ENCODE data around the gene NEURL1B.

Gene NEURL1B

DNA sequence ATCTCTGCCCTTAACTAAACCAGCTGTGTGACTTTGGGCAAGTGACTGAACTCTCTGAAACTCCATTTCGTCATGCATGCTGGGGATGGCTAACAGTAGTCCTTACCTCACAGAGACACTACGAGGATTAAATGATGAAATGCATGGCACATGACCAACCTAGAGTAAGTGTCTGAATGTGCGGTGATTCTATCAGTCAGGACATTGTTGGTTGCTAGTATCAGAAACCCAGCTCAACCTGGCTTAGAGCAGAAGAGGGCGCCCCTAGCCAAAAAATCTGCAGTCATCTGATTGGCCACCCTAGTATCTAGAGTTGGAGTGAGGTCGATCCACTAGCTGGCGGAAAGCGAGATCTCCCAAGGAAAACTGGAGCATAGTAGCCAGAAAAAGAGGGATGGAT lies 25.2 kb downstream of the NEURL1B start:
- Histone ChIP-seq H3K4me3 (replicated peaks; ENCODE audit: insufficient read depth, low read length) (no peak overlapping the region), H3K27ac (replicated peaks) (no peak overlapping the region), H3K27me3 (ENCODE audit: insufficient read depth, poor library complexity, severe bottlenecking) (no peaks in the 10 kb centered on the region)
- TF ChIP-seq, protein P1, sequence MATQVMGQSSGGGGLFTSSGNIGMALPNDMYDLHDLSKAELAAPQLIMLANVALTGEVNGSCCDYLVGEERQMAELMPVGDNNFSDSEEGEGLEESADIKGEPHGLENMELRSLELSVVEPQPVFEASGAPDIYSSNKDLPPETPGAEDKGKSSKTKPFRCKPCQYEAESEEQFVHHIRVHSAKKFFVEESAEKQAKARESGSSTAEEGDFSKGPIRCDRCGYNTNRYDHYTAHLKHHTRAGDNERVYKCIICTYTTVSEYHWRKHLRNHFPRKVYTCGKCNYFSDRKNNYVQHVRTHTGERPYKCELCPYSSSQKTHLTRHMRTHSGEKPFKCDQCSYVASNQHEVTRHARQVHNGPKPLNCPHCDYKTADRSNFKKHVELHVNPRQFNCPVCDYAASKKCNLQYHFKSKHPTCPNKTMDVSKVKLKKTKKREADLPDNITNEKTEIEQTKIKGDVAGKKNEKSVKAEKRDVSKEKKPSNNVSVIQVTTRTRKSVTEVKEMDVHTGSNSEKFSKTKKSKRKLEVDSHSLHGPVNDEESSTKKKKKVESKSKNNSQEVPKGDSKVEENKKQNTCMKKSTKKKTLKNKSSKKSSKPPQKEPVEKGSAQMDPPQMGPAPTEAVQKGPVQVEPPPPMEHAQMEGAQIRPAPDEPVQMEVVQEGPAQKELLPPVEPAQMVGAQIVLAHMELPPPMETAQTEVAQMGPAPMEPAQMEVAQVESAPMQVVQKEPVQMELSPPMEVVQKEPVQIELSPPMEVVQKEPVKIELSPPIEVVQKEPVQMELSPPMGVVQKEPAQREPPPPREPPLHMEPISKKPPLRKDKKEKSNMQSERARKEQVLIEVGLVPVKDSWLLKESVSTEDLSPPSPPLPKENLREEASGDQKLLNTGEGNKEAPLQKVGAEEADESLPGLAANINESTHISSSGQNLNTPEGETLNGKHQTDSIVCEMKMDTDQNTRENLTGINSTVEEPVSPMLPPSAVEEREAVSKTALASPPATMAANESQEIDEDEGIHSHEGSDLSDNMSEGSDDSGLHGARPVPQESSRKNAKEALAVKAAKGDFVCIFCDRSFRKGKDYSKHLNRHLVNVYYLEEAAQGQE (IDR thresholded peaks at IDR 0.05; ENCODE audit: insufficient replicate concordance, low read depth) = no peak
- TF ChIP-seq, protein P2, sequence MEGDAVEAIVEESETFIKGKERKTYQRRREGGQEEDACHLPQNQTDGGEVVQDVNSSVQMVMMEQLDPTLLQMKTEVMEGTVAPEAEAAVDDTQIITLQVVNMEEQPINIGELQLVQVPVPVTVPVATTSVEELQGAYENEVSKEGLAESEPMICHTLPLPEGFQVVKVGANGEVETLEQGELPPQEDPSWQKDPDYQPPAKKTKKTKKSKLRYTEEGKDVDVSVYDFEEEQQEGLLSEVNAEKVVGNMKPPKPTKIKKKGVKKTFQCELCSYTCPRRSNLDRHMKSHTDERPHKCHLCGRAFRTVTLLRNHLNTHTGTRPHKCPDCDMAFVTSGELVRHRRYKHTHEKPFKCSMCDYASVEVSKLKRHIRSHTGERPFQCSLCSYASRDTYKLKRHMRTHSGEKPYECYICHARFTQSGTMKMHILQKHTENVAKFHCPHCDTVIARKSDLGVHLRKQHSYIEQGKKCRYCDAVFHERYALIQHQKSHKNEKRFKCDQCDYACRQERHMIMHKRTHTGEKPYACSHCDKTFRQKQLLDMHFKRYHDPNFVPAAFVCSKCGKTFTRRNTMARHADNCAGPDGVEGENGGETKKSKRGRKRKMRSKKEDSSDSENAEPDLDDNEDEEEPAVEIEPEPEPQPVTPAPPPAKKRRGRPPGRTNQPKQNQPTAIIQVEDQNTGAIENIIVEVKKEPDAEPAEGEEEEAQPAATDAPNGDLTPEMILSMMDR (IDR thresholded peaks at IDR 0.05; ENCODE audit: insufficient read depth, low read length) = no peak
- TF ChIP-seq POLR2AphosphoS5 (IDR thresholded peaks at IDR 0.05; ENCODE audit: low read depth) = no peak
- TF ChIP-seq GABPA (IDR thresholded peaks at IDR 0.05; ENCODE audit: low read depth) = no peak
- TF ChIP-seq SPI1 (IDR thresholded peaks at IDR 0.05; ENCODE audit: borderline replicate concordance, low read depth) = no peak
- no peak for DNase-seq (ENCODE audit: low read depth in 1 of 2, low spot score in 1 of 2)

GRCh38 chr5:172667786-172668593 lies 26.9 kb downstream of the NEURL1B start:
- no peak overlapping the region for H3K4me3 ChIP-seq (replicated peaks; ENCODE audit: insufficient read depth, low read length)
- TF ChIP-seq POLR2AphosphoS5 (IDR thresholded peaks at IDR 0.05; ENCODE audit: low read depth) (no peak), SPI1 (IDR thresholded peaks at IDR 0.05; ENCODE audit: borderline replicate concordance, low read depth) (no peak), GABPA (IDR thresholded peaks at IDR 0.05; ENCODE audit: low read depth) (no peak)
- TF ChIP-seq, protein P2 (IDR thresholded peaks at IDR 0.05; ENCODE audit: insufficient read depth, low read length) = no peak
- TF ChIP-seq, protein P1 (IDR thresholded peaks at IDR 0.05; ENCODE audit: insufficient replicate concordance, low read depth) = no peak
- no peak for DNase-seq (ENCODE audit: low read depth in 1 of 2, low spot score in 1 of 2)
- H3K27me3 ChIP-seq (ENCODE audit: insufficient read depth, poor library complexity, severe bottlenecking) = no peaks in the 10 kb centered on the region
- no peak overlapping the region for H3K27ac ChIP-seq (replicated peaks)

- H3K27ac ChIP-seq (replicated peaks) = no peak overlapping the region
- no peak for DNase-seq (ENCODE audit: low read depth in 1 of 2, low spot score in 1 of 2)
- TF ChIP-seq POLR2AphosphoS5 (IDR thresholded peaks at IDR 0.05; ENCODE audit: low read depth) (no peak), GABPA (IDR thresholded peaks at IDR 0.05; ENCODE audit: low read depth) (no peak), SPI1 (IDR thresholded peaks at IDR 0.05; ENCODE audit: borderline replicate concordance, low read depth) (no peak)
- TF ChIP-seq, protein P2 (IDR thresholded peaks at IDR 0.05; ENCODE audit: insufficient read depth, low read length) = no peak
- TF ChIP-seq, protein P1 (IDR thresholded peaks at IDR 0.05; ENCODE audit: insufficient replicate concordance, low read depth) = no peak
Measured at GRCh38 chr5:172668594-172669071, 27.6 kb downstream of the NEURL1B start.

More at GRCh38 chr5:172668594-172669071, 27.6 kb downstream of the NEURL1B start:
- Histone ChIP-seq H3K27me3 (ENCODE audit: insufficient read depth, poor library complexity, severe bottlenecking) (no peaks in the 10 kb centered on the region), H3K4me3 (replicated peaks; ENCODE audit: insufficient read depth, low read length) (no peak overlapping the region)

Measured in HL-60 (cell line).